Ureter (tissue), 1 donor: ENCODE results near the gene USH1G. TPM values are rescaled to one million over a fixed set of nuclear protein-coding genes. Genes with fewer than 3 reads are reported as not detected.
"Not testable (repeated sequence)": the region's sequence is repeated elsewhere in the genome, so short reads cannot be mapped to it uniquely, and the experiment has no call there.

Source experiments
- DNase-seq: peaks from one replicate; pipeline ENCODE4 v3.0.0-alpha.2; 2020; ENCODE audit warnings: low spot score
- total RNA-seq: library from RNA; stranded (reverse); gene quantifications from one replicate; pipeline ENCODE4 v1.2.4, GENCODE V29; 2023
- donor health status: DM: yes; HTN: yes; CAD: no.

USH1G gene
- total RNA-seq, 1 donor from 2014 or later = 1.4 TPM

- no peak for DNase-seq
Measured at GRCh38 chr17:74930535-74931036, 7.5 kb upstream of the USH1G start.

- no peak for DNase-seq
Measured at GRCh38 chr17:74928786-74929185, 5.7 kb upstream of the USH1G start.

GRCh38 chr17:74925242-74925641 is 2.2 kb upstream of the USH1G start:
- no peak for DNase-seq

- no peak for DNase-seq
Measured at GRCh38 chr17:74924250-74924948, 1.3 kb upstream of the USH1G start, which contains the start of gene OTOP2. TSS of gene OTOP2 (plus strand) at chr17:74924273. CDS start at chr17:74924633, 360 bp downstream.

- DNase-seq = peak; percentile 67
Measured at GRCh38 chr17:74923538-74924249, 639 bp upstream of the USH1G start.

- DNase-seq = no peak
Measured at GRCh38 chr17:74922172-74922571, 883 bp downstream of the USH1G start.

- no peak for DNase-seq
Measured at GRCh38 chr17:74921769-74922168, 1.3 kb downstream of the USH1G start.

GRCh38 chr17:74921026-74921681 is 1.9 kb downstream of the USH1G start:
- DNase-seq = peak; percentile 58

GRCh38 chr17:74920642-74921025 is 2.4 kb downstream of the USH1G start:
- no peak for DNase-seq

- DNase-seq = no peak
Measured at GRCh38 chr17:74920306-74920620, 2.8 kb downstream of the USH1G start.

GRCh38 chr17:74919440-74920305 is 3.4 kb downstream of the USH1G start:
- DNase-seq = no peak

GRCh38 chr17:74918906-74919305 is 4.1 kb downstream of the USH1G start:
- no peak for DNase-seq

- DNase-seq = no peak
Measured at GRCh38 chr17:74917430-74917829, 5.6 kb downstream of the USH1G start.

GRCh38 chr17:74916851-74917199 is 6.2 kb downstream of the USH1G start:
- DNase-seq = no peak

GRCh38 chr17:74916136-74916850 is 6.8 kb downstream of the USH1G start:
- DNase-seq = no peak

- DNase-seq = not testable (repeated sequence)
Measured at GRCh38 chr17:74911423-74911822, 11.6 kb downstream of the USH1G start.

- not testable (repeated sequence) for DNase-seq
Measured at GRCh38 chr17:74909097-74909496, 14.0 kb downstream of the USH1G start.

GRCh38 chr17:74907012-74907411 is 16.0 kb downstream of the USH1G start:
- DNase-seq = no peak

GRCh38 chr17:74906214-74906793 is 16.8 kb downstream of the USH1G start:
- not testable (repeated sequence) for DNase-seq

GRCh38 chr17:74904687-74905409 is 18.2 kb downstream of the USH1G start:
- no peak for DNase-seq
